ENCODE results near the gene FOXO1. TPM values are rescaled to one million over a fixed set of nuclear protein-coding genes. Genes with fewer than 3 reads are reported as not detected.

Gene FOXO1
- polyA plus RNA-seq, 1 experiment: 5.3 TPM

DNA sequence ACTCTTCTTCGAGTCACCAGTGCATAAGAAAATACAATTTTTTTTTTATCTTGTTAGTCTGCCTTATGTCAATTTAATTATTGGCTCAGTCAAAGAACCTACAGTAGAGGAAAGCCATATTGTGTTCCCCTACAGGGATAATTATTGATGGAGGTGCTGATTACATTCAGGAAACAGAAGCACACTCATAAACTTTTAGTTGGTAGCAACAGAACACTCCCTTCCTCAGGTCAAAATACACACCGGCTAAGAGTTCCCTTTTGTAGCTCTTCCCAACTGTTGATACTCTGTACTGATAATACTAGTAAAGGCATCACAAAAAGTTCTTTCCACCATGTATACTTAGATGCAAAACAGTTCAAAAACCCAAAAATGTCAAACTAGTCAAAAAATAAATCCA, 18.4 kb downstream of the FOXO1 start:
- DNase-seq (ENCODE audit: low read depth): no peak
- Histone ChIP-seq H3K27me3 (ENCODE audit: control insufficient read depth, insufficient read depth, low read length) (no peaks in the 10 kb centered on the region), H3K4me3 (ENCODE audit: low read depth, low read length) (no peak overlapping the region), H3K36me3 (ENCODE audit: control insufficient read depth, insufficient read depth, low read length) (no peaks in the 10 kb centered on the region)
- TF ChIP-seq, protein P1, sequence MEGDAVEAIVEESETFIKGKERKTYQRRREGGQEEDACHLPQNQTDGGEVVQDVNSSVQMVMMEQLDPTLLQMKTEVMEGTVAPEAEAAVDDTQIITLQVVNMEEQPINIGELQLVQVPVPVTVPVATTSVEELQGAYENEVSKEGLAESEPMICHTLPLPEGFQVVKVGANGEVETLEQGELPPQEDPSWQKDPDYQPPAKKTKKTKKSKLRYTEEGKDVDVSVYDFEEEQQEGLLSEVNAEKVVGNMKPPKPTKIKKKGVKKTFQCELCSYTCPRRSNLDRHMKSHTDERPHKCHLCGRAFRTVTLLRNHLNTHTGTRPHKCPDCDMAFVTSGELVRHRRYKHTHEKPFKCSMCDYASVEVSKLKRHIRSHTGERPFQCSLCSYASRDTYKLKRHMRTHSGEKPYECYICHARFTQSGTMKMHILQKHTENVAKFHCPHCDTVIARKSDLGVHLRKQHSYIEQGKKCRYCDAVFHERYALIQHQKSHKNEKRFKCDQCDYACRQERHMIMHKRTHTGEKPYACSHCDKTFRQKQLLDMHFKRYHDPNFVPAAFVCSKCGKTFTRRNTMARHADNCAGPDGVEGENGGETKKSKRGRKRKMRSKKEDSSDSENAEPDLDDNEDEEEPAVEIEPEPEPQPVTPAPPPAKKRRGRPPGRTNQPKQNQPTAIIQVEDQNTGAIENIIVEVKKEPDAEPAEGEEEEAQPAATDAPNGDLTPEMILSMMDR (IDR thresholded peaks at IDR 0.05; ENCODE audit: insufficient read depth, low read depth, low read length): no peak
- CTCF ChIA-PET: no interaction called here
- POLR2A ChIA-PET: no interaction called here

DNA sequence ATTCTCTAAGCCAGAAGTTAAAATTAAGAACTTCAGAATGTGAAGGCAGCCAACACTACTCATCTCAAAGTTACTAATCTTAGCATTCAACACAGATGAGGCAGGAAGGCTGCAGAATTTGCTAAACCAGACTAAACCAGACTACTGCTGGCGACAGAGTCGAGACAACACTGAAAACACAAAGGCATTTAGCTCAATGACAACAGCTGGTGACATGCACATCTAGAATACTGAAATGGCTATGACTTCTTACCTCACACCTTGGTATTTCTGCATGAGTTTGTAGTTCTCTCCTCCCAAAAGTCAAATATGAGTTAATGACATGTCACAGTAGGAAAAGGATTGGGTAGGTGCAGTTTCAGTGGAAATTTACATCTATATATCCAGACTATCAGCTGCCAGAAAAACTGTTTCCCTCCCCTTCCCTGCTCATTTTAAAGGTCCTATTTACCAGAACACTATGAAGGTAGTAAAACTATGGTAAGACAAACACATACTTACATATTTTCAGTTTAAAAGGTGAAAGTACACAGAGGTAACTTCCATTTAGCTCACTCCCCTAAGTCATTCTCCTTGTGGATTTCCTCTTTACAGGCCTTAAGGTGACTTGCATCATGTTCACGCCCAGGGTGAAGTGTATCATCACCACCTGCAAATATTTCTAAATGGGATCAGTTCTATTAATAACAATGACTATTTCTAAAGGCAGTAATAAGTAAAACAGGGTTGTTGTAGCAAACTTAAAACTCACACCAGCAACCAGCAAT, 21.4 kb downstream of the FOXO1 start:
- no peak for DNase-seq (ENCODE audit: low read depth)
- no peaks in the 10 kb centered on the region for H3K36me3 ChIP-seq (ENCODE audit: control insufficient read depth, insufficient read depth, low read length)
- H3K27me3 ChIP-seq (ENCODE audit: control insufficient read depth, insufficient read depth, low read length): no peaks in the 10 kb centered on the region
- TF ChIP-seq, protein P1 (IDR thresholded peaks at IDR 0.05; ENCODE audit: insufficient read depth, low read depth, low read length): no peak
- H3K4me3 ChIP-seq (ENCODE audit: low read depth, low read length): no peak overlapping the region
- ChIA-PET CTCF (no interaction called here), POLR2A (no interaction called here)

GRCh38 chr13:40640845-40641458, 25.5 kb downstream of the FOXO1 start:
- ChIA-PET POLR2A (interaction anchor here (0.7 kb wide), 1 partner anchor 164 kb away, joined by 3 read pairs; no protein-coding TSS in a partner anchor), CTCF (no interaction called here)
- H3K27me3 ChIP-seq (ENCODE audit: control insufficient read depth, insufficient read depth, low read length): no peaks in the 10 kb centered on the region
- H3K36me3 ChIP-seq (ENCODE audit: control insufficient read depth, insufficient read depth, low read length): no peaks in the 10 kb centered on the region
- TF ChIP-seq, protein P1 (IDR thresholded peaks at IDR 0.05; ENCODE audit: insufficient read depth, low read depth, low read length): no peak
- no peak for DNase-seq (ENCODE audit: low read depth)
- H3K4me3 ChIP-seq (ENCODE audit: low read depth, low read length): no peak overlapping the region

GRCh38 chr13:40640202-40640601, 26.2 kb downstream of the FOXO1 start:
- POLR2A ChIA-PET: no interaction called here
- Histone ChIP-seq H3K4me3 (ENCODE audit: low read depth, low read length) (no peak overlapping the region), H3K36me3 (ENCODE audit: control insufficient read depth, insufficient read depth, low read length) (no peaks in the 10 kb centered on the region), H3K27me3 (ENCODE audit: control insufficient read depth, insufficient read depth, low read length) (no peaks in the 10 kb centered on the region)
- TF ChIP-seq, protein P1 (IDR thresholded peaks at IDR 0.05; ENCODE audit: insufficient read depth, low read depth, low read length): no peak
- no peak for DNase-seq (ENCODE audit: low read depth)
- CTCF ChIA-PET: no interaction called here

DNA sequence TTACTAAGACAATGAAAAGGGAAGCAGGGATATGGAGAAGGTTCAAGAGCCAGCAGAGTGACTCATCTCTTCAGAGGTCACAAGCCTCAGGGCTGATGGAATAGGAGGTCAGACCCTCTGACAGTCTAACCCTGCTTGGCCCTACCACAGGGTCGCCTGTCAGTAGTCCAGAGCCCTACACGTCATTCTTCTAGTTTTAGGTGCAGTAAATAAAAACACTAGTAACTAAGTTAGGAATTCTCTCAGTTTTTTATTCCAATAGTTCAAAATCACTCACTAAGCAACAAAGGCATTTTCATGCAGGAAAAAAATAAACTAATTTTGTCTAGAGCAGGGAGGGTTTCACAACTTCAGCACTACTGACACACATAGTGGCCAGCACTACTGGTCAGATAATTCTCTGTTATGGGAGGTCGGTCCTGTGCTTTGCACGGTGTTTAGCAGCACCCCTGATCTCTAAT, 27.2 kb downstream of the FOXO1 start:
- DNase-seq (ENCODE audit: low read depth): no peak
- TF ChIP-seq, protein P1 (IDR thresholded peaks at IDR 0.05; ENCODE audit: insufficient read depth, low read depth, low read length): no peak
- no peaks in the 10 kb centered on the region for H3K36me3 ChIP-seq (ENCODE audit: control insufficient read depth, insufficient read depth, low read length)
- ChIA-PET CTCF (no interaction called here), POLR2A (no interaction called here)
- H3K4me3 ChIP-seq (ENCODE audit: low read depth, low read length): no peak overlapping the region
- no peaks in the 10 kb centered on the region for H3K27me3 ChIP-seq (ENCODE audit: control insufficient read depth, insufficient read depth, low read length)

All from BJ (cell line).